HFF-Myc (cell line): Measurements from ENCODE around the gene UNC13C.

Experiments
- DNase-seq: peaks from one replicate; pipeline ENCODE4 v3.0.0-alpha.2; 2011; ENCODE audit warnings: low read depth; ENCODE audit errors: extremely low read depth
- H3K4me3 ChIP-seq: replicated peaks from 2 replicates; pipeline ENCODE4 v1.5.1; 2011; ENCODE audit warnings: low read depth, mild to moderate bottlenecking, control low read depth, low read length
- TF ChIP-seq, protein P1 (sequence below): IDR thresholded peaks from 2 replicates; pipeline ENCODE4 v1.5.1; 2012; ENCODE audit warnings: mild to moderate bottlenecking, low read depth, low read length, control low read depth; ENCODE audit errors: missing control alignments

UNC13C gene

DNA sequence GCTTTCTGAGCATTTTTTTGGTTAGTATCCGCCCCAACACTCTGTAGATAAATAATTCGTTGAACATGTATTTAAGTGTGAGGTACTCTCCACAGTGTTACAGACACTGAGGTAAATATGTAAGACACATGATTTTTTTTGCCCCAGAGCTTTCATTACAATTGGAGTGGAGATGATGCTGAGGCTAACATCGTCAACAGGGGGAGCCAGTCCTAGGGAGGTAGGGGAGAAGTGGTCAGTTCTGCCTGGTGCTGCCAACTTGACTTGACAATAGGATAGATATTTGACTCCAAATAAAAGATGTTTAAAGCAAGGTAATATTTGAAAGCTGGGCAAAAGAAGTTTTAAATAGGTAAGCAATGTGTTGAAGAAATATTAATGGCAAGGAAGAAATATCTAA, 295.7 kb downstream of the UNC13C start:
- no peak for DNase-seq
- TF ChIP-seq, protein P1, sequence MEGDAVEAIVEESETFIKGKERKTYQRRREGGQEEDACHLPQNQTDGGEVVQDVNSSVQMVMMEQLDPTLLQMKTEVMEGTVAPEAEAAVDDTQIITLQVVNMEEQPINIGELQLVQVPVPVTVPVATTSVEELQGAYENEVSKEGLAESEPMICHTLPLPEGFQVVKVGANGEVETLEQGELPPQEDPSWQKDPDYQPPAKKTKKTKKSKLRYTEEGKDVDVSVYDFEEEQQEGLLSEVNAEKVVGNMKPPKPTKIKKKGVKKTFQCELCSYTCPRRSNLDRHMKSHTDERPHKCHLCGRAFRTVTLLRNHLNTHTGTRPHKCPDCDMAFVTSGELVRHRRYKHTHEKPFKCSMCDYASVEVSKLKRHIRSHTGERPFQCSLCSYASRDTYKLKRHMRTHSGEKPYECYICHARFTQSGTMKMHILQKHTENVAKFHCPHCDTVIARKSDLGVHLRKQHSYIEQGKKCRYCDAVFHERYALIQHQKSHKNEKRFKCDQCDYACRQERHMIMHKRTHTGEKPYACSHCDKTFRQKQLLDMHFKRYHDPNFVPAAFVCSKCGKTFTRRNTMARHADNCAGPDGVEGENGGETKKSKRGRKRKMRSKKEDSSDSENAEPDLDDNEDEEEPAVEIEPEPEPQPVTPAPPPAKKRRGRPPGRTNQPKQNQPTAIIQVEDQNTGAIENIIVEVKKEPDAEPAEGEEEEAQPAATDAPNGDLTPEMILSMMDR = no peak
- H3K4me3 ChIP-seq = no peak overlapping the region

DNA sequence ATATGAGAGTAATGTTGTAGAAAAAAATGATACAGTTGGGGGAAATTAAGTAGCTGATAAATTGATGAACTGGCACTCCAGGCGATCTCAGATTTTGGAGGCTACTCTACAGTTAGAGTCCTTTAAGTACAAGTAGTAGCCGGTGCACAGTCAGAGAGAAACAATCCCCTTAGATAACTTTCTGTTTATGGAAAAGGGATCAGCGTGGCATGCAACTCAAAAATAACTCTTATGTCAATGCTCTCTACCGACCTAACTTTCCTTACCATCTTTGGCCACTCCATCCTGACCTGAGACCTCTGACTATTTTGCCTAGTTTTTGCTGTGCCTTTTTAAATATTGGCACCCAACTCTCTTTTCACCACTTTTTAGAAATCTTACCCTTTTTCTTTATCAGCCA, 299.6 kb downstream of the UNC13C start:
- no peak for DNase-seq
- no peak overlapping the region for H3K4me3 ChIP-seq
- TF ChIP-seq, protein P1 = no peak

DNA sequence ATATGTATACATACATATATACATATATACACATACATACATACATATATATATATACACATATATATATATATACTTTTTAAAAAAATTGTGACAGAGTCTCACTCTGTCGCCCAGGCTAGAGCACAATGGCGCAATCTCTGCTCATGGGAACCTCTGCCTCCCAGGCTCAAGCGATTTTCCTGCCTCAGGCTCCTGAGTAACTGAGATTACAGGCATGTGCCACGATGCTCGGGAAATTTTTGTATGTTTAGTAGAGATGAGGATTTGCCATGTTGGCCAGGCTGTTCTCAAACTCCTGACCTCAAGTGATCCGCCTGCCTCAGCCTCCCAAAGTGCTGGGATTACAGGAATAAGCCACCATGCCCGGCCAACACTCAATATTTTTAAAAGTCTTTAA, 302.5 kb downstream of the UNC13C start:
- TF ChIP-seq, protein P1 = no peak
- no peak for DNase-seq
- H3K4me3 ChIP-seq = no peak overlapping the region

DNA sequence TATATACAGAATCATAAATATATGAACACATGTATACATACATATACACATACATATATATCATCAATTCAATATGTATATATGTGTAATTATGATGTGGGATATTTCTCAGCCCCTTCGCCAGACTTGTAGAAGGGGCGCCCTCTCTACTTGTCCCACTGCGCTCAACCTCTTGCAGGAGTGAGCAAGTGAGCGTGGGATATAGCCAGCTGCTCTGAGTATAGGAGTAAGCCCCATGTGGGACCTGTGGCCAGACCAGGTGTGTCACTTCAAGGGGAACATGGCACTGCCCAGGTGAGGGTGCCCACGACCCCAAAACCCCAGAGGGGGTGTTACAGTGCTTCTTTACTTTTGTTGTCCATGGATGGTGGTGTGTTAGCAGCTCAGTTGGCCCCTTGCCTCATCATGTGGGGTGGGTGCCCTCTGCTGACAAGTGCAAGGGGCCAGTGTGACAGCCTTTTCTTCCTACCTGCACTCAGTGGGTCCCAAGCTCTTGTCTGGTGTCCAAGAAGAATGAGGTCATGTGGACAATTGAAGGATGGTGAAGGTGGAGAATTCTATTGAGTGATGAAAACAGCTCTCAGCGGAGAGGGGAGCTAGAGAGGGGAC, 304.1 kb downstream of the UNC13C start:
- TF ChIP-seq, protein P1 = no peak
- no peak for DNase-seq
- H3K4me3 ChIP-seq = no peak overlapping the region

DNA sequence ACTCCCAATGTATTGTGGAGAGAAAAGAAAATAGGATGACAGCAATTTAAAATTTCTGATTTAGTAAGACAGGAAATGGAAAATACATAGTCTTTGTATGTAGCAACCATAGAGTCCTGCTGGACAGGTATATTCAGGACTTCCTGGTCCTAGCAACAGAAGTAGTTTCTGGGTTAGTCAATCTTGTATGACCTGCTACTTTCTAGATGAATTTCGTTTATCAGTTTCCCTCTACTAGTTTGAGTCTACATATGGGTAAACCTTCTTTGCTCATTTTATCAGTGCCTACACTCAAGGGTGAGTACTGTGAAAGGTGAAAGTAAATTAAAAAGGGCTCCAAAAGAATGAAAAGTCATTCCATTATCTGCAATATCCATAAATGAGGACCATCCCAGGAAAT, 309.8 kb downstream of the UNC13C start:
- DNase-seq = no peak
- TF ChIP-seq, protein P1 = no peak
- H3K4me3 ChIP-seq = no peak overlapping the region

DNA sequence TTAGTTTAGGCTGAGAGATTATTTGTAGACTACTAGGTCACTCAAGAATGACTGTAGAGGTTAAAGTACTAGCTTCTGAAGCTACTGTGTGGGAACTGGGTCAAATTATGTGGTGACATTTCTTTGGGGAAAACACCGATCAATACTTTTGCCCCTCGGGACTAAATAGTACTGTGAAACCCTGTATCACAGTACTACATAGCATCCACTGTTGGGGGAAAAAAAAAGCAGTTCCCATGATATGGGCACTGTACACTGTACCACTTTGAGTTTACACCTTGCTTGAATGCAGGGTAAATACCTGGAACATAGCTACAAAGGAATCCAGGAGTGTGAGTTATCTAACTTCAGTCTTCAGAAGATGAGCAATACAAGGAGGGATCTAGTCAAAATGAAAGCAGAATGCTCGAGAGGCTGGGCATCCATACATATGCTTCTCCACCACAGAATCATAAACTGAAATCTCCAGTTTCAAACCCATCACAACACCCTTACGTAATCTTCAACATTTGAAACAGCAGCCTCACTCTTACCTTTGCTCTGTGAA, 311.4 kb downstream of the UNC13C start:
- DNase-seq = no peak
- TF ChIP-seq, protein P1 = no peak
- no peak overlapping the region for H3K4me3 ChIP-seq

DNA sequence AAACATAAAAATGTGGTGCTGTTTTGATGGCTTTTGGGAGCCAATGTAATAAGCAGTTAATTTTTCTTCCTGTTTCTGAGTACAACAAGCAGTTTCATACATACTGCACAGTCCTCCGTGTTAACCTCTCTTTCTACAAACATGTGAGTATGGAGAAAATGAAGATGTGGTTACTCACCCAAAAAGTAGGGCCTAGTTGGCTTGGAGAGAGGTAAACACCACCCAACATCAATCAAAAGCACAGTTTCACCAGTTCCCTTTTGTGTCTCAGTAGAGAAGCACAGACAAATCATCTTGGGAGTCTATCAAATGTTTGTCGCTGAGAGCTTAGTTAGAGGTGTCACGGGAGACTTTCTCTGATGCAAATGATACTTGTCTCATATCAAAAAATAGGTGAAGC, 320.2 kb downstream of the UNC13C start:
- TF ChIP-seq, protein P1 = no peak
- DNase-seq = no peak
- H3K4me3 ChIP-seq = no peak overlapping the region
